SK-N-MC (cell line): ENCODE results near the gene GABRA4.
A peak's percentile ranks its signal among the peaks of the same experiment; 100 is the strongest.

Experiments used
- DNase-seq: peaks from one replicate; pipeline ENCODE4 v3.0.0-alpha.2; 2011; ENCODE audit warnings: low read depth, low spot score
- H3K27ac ChIP-seq: fragments of 200-600 bp; sonication (generic); 2 replicates; pipeline ENCODE4 v1.5.1; 2016; ENCODE audit warnings: mixed run types
- H3K36me3 ChIP-seq: fragments of 200-600 bp; sonication (generic); 2 replicates; pipeline ENCODE4 v1.6.1; 2017; ENCODE audit warnings: antibody characterized with exemption, low read length, mixed read lengths; ENCODE audit not compliant: insufficient read depth
- H3K4me3 ChIP-seq: fragments of 200-600 bp; sonication (generic); 2 replicates; pipeline ENCODE4 v1.5.1; 2016
- H3K9ac ChIP-seq: fragments of 200-600 bp; sonication (generic); 2 replicates; pipeline ENCODE4 v1.8.0; 2017; ENCODE audit warnings: mixed run types, mixed read lengths; ENCODE audit not compliant: insufficient read length
- H3K9me3 ChIP-seq: fragments of 200-600 bp; sonication (generic); 2 replicates; pipeline ENCODE4 v1.6.1; 2017; ENCODE audit warnings: low read depth, mild to moderate bottlenecking, antibody characterized with exemption, low read length, moderate library complexity, mixed read lengths
- EZH2 ChIP-seq: fragments of 200-600 bp; sonication (generic); IDR thresholded peaks from one replicate; pipeline ENCODE4 v1.6.1; 2017; ENCODE audit warnings: antibody characterized with exemption
- FOXP2 ChIP-seq: optimal IDR thresholded peaks from 2 replicates; pipeline ENCODE3; 2011; ENCODE audit warnings: mild to moderate bottlenecking, moderate library complexity; ENCODE audit not compliant: insufficient read depth; ENCODE audit errors: extremely low read length, control extremely low read depth
- POLR2AphosphoS5 ChIP-seq: IDR thresholded peaks from 2 replicates; pipeline ENCODE4 v1.6.1; 2012; ENCODE audit warnings: mild to moderate bottlenecking, low read depth, low read length, borderline replicate concordance

Gene GABRA4

DNA sequence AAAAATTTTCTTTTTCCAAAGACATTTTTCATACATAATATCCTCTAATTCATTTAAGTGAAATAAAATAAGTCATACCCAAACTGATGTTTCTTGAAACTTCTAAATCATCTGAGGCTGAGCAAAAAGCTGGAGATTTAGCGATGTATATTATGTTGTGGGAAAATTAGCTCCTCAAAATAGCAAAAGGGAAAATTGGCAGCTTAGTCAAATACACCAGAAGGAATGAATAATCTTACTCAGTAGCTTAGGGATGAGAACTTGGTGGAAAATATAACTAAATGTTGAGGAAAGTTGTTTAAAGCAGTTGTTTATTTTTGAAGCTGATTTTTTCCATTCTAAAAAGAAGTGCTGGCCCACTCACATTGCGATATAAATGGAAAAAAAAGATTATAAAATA is 40.9 kb downstream of the GABRA4 start:
- Histone ChIP-seq H3K4me3 (no peak overlapping the region), H3K27ac (no peak overlapping the region), H3K9ac (no peak overlapping the region), H3K9me3 (no peaks in the 10 kb centered on the region), H3K36me3 (no peaks in the 10 kb centered on the region)
- TF ChIP-seq POLR2AphosphoS5 (no peak), FOXP2 (no peak)
- no peak for DNase-seq

DNA sequence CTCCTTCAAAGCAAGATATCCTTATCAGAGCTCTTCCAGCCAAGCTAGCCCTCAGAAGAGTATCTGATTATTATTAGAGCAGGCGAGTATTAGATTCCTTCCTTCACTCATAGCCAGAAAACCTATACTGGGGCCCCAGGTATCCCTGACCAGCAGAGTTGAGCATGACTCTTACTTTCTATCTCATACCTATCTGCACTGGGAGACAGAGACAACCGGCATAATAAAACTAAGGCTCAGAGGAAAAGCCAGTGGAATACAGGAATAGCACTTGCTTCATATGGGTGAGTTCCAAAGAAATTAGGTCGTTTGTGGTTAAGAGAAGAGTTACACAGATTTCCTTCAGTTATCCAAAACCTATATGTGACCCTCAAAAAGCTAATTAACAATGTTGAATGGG is 42.6 kb downstream of the GABRA4 start:
- no peak for TF ChIP-seq POLR2AphosphoS5
- no peak for TF ChIP-seq FOXP2
- TF ChIP-seq EZH2 = no peak
- no peak for DNase-seq
- no peak overlapping the region for H3K9ac ChIP-seq
- H3K4me3 ChIP-seq = no peak overlapping the region
- no peaks in the 10 kb centered on the region for H3K36me3 ChIP-seq
- no peak overlapping the region for H3K27ac ChIP-seq
- no peaks in the 10 kb centered on the region for H3K9me3 ChIP-seq

- Histone ChIP-seq H3K27ac (no peak overlapping the region), H3K9ac (no peak overlapping the region), H3K36me3 (no peaks in the 10 kb centered on the region), H3K9me3 (no peaks in the 10 kb centered on the region), H3K4me3 (no peak overlapping the region)
- TF ChIP-seq EZH2 (no peak), POLR2AphosphoS5 (no peak), FOXP2 (no peak)
- DNase-seq = no peak
These were observed 43.6 kb downstream of the GABRA4 start for GRCh38 chr4:46949822-46950221.

DNA sequence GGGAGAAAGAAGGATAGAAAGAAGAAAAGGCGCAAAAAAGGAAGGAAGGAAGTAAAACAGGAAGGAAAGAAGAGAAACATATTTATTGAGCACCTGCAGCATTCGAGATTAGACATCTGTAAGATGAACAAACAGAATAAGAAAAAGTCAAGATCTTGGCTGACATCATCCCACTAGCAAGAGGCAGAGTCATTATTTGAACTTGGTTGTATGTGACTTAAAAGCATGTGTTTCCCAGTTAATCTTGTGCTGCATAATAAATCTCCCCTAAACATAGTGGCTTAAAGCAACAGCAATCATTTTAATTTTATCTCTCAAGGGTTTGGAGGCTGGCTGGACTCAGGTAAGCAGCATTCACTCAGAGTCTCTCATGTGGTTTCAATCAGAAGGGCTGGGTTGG is 45.8 kb downstream of the GABRA4 start:
- H3K4me3 ChIP-seq = peak overlapping the region; percentile 70
- H3K9me3 ChIP-seq = no peaks in the 10 kb centered on the region
- DNase-seq = peak; percentile 20
- TF ChIP-seq POLR2AphosphoS5 (no peak), EZH2 (no peak), FOXP2 (no peak)
- H3K9ac ChIP-seq = peak overlapping the region; percentile 28
- peak overlapping the region; percentile 92 for H3K27ac ChIP-seq
- H3K36me3 ChIP-seq = no peaks in the 10 kb centered on the region

DNA sequence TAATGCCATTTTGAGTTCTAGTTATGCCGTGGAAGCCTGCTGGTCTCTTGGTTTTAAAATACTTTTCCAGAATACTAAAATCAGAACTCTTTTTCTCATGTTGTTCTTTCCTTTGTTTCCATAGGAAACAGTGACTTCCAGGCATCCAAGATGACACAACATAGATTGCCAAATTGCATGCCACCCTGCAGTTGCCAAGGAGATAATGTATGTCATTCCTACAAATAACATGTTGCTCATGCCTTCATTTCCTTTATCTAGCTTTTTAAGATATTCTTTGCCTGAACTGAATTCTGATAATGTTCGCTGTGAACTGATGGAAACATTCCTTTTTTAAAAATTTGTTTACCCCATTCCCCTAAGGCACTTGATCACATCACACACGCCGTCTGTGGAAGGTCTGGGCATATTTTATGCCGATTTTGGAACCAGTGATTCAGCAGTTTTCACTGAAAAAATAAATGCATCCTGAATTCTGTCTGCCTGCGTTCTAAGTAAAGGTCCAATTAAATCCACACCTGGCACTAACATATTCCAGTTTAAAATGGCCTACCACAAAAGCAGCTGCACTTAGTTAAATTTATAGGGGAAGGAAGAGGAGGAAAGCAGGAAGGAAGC is 46.4 kb downstream of the GABRA4 start:
- no peak for DNase-seq
- no peaks in the 10 kb centered on the region for H3K9me3 ChIP-seq
- peak overlapping the region; percentile 36 for H3K9ac ChIP-seq
- peak overlapping the region; percentile 92 for H3K27ac ChIP-seq
- H3K4me3 ChIP-seq = peak overlapping the region; percentile 70
- TF ChIP-seq FOXP2 (no peak), EZH2 (no peak), POLR2AphosphoS5 (no peak)
- H3K36me3 ChIP-seq = no peaks in the 10 kb centered on the region

DNA sequence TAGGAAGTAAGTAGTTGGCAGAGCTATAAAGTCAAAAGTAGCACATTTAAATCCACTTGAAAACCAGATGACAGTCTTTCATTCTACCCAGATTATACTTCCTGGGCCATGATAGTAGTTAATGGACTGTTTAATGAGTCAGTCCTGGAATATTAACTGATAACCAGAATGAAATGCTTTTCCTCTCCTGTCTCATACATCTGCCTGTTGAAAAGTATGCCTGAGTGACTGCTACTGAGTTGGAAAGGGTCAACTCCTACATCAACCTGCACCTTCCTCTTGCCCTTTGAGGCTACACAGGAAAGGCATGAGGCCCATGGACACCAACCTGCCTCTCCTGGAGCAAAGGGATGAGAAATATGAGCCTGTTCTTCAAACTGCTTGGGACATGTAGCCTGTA is 48.3 kb downstream of the GABRA4 start:
- Histone ChIP-seq H3K9ac (no peak overlapping the region), H3K36me3 (no peaks in the 10 kb centered on the region), H3K9me3 (no peaks in the 10 kb centered on the region), H3K27ac (no peak overlapping the region), H3K4me3 (no peak overlapping the region)
- TF ChIP-seq EZH2 (no peak), POLR2AphosphoS5 (no peak)
- no peak for DNase-seq

GRCh38 chr4:46944345-46944744 is 49.0 kb downstream of the GABRA4 start:
- H3K9me3 ChIP-seq = no peaks in the 10 kb centered on the region
- H3K9ac ChIP-seq = no peak overlapping the region
- TF ChIP-seq FOXP2 = no peak
- TF ChIP-seq POLR2AphosphoS5 = no peak
- TF ChIP-seq EZH2 = no peak
- DNase-seq = no peak
- H3K4me3 ChIP-seq = no peak overlapping the region
- H3K27ac ChIP-seq = no peak overlapping the region
- no peaks in the 10 kb centered on the region for H3K36me3 ChIP-seq

DNA sequence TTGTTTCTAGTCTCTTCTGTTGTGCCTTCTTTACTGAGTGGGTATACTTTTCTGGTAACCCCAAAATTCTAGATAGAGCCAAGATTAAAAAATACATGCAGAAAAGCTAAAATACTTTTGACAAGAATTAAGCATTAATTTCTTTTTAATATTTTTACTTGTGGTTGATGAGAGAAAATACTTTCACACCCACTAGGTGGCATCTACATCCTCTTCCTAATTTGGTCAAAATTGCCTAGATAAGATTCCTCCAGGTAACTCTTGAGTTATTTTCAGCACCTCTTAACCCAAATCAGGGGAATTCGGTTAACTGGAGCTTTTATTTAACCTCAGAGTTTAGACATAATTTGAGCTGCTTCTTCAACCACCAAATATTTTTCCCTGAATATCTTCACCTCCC is 55.9 kb downstream of the GABRA4 start:
- TF ChIP-seq POLR2AphosphoS5 (no peak), FOXP2 (no peak), EZH2 (no peak)
- DNase-seq = no peak

GRCh38 chr4:46934726-46935125 is 58.7 kb downstream of the GABRA4 start:
- no peak for TF ChIP-seq POLR2AphosphoS5
- no peak for DNase-seq

More for the DNA sequence above, 55.9 kb downstream of the GABRA4 start:
- Histone ChIP-seq H3K4me3 (no peak overlapping the region), H3K36me3 (no peaks in the 10 kb centered on the region), H3K9me3 (no peaks in the 10 kb centered on the region), H3K27ac (no peak overlapping the region), H3K9ac (no peak overlapping the region)

More at GRCh38 chr4:46934726-46935125, 58.7 kb downstream of the GABRA4 start:
- H3K9me3 ChIP-seq = no peaks in the 10 kb centered on the region
- H3K9ac ChIP-seq = no peak overlapping the region
- H3K36me3 ChIP-seq = no peaks in the 10 kb centered on the region
- H3K27ac ChIP-seq = no peak overlapping the region
- H3K4me3 ChIP-seq = no peak overlapping the region
